GM23338 (cell line): ENCODE results near the gene ABCC1. TPM values are rescaled to one million over a fixed set of nuclear protein-coding genes. Genes with fewer than 3 reads are reported as not detected.

Source experiments
- ATAC-seq: fragments of 200-7000 bp; cut with Tn5 transposase; 3 replicates; pipeline ENCODE4 v1.9.1; 2020
- DNase-seq: peaks from one replicate; pipeline ENCODE4 v3.0.0-alpha.2; 2015; ENCODE audit warnings: low spot score
- H2AFZ ChIP-seq: fragments of 200-600 bp; sonication (generic); 2 replicates; pipeline ENCODE4 v1.8.0; 2016; ENCODE audit warnings: antibody characterized with exemption, mild to moderate bottlenecking, moderate library complexity
- H3F3A ChIP-seq: fragments of 200-600 bp; sonication (generic); replicated peaks from 2 replicates; pipeline ENCODE4 v1.8.0; 2017; ENCODE audit warnings: antibody characterized with exemption, mixed run types, low read depth
- H3K27ac ChIP-seq: fragments of 200-600 bp; sonication (generic); 2 replicates; pipeline ENCODE4 v1.6.1; 2016; ENCODE audit warnings: low read depth
- H3K27me3 ChIP-seq: fragments of 200-600 bp; sonication (generic); 2 replicates; pipeline ENCODE4 v1.8.0; 2016; ENCODE audit warnings: mild to moderate bottlenecking, mixed run types, moderate library complexity; ENCODE audit not compliant: insufficient read depth
- H3K36me3 ChIP-seq: fragments of 200-600 bp; sonication (generic); 2 replicates; pipeline ENCODE4 v1.8.0; 2016; ENCODE audit warnings: mild to moderate bottlenecking; ENCODE audit not compliant: insufficient read depth
- H3K4me1 ChIP-seq: fragments of 200-600 bp; sonication (generic); 2 replicates; pipeline ENCODE4 v1.8.0; 2016; ENCODE audit warnings: mild to moderate bottlenecking, moderate library complexity; ENCODE audit not compliant: insufficient read depth
- H3K4me2 ChIP-seq: fragments of 200-600 bp; sonication (generic); 2 replicates; pipeline ENCODE4 v1.7.1; 2017; ENCODE audit warnings: mixed run types
- H3K4me3 ChIP-seq: fragments of 200-600 bp; sonication (generic); 2 replicates; pipeline ENCODE4 v1.6.1; 2016; ENCODE audit warnings: mixed run types
- H3K79me2 ChIP-seq: fragments of 200-600 bp; sonication (generic); replicated peaks from 2 replicates; pipeline ENCODE4 v1.8.0; 2017; ENCODE audit warnings: mild to moderate bottlenecking; ENCODE audit not compliant: insufficient read depth
- H3K9me2 ChIP-seq: fragments of 200-600 bp; sonication (generic); 2 replicates; pipeline ENCODE4 v1.8.0; 2017; ENCODE audit not compliant: insufficient read depth
- H4K20me1 ChIP-seq: fragments of 200-600 bp; sonication (generic); replicated peaks from 2 replicates; pipeline ENCODE4 v1.8.0; 2017; ENCODE audit warnings: mild to moderate bottlenecking; ENCODE audit not compliant: insufficient read depth
- H3K27ac Mint-ChIP-seq: 2 replicates; pipeline ENCODE4 v1.8.0; 2020; ENCODE audit warnings: inconsistent platforms, mild to moderate bottlenecking, moderate library complexity, mixed read lengths
- H3K27me3 Mint-ChIP-seq: 3 replicates; pipeline ENCODE4 v1.8.0; 2022; ENCODE audit warnings: low read depth, mild to moderate bottlenecking, moderate library complexity, mixed read lengths, inconsistent platforms; ENCODE audit not compliant: insufficient read depth, poor library complexity
- H3K36me3 Mint-ChIP-seq: 3 replicates; pipeline ENCODE4 v1.8.0; 2021; ENCODE audit warnings: low read depth, mild to moderate bottlenecking, inconsistent platforms, moderate library complexity, mixed read lengths
- H3K4me1 Mint-ChIP-seq: 3 replicates; pipeline ENCODE4 v1.8.0; 2020; ENCODE audit warnings: mild to moderate bottlenecking, inconsistent platforms, mixed read lengths
- H3K4me3 Mint-ChIP-seq: 3 replicates; pipeline ENCODE4 v1.8.0; 2021; ENCODE audit warnings: moderate library complexity, mild to moderate bottlenecking, inconsistent platforms, mixed read lengths
- H3K9me3 Mint-ChIP-seq: 3 replicates; pipeline ENCODE4 v1.8.0; 2020; ENCODE audit warnings: moderate library complexity, mild to moderate bottlenecking, inconsistent platforms, mixed read lengths
- EZH2phosphoT487 ChIP-seq: fragments of 200-600 bp; sonication (generic); IDR thresholded peaks from one replicate; pipeline ENCODE4 v1.8.1; 2018; ENCODE audit warnings: antibody characterized with exemption; ENCODE audit not compliant: unreplicated experiment
- JUNB ChIP-seq: IDR thresholded peaks from one replicate; pipeline ENCODE4 v1.6.1; 2016; ENCODE audit warnings: antibody characterized with exemption; ENCODE audit not compliant: unreplicated experiment
- NANOG ChIP-seq: IDR thresholded peaks from 2 replicates; pipeline ENCODE4 v1.6.1; 2016; ENCODE audit warnings: antibody characterized with exemption, borderline replicate concordance
- POLR2AphosphoS5 ChIP-seq: IDR thresholded peaks from 2 replicates; pipeline ENCODE4 v1.6.1; 2016; ENCODE audit warnings: antibody characterized with exemption, low read depth
- STAT1 ChIP-seq: IDR thresholded peaks from one replicate; pipeline ENCODE4 v1.6.1; 2016; ENCODE audit warnings: antibody characterized with exemption; ENCODE audit not compliant: unreplicated experiment
- ZNF114 ChIP-seq: fragments of 250-450 bp; sonication (Bioruptor Pico); IDR thresholded peaks from 2 replicates; pipeline ENCODE4 v1.5.0; 2020; ENCODE audit warnings: mild to moderate bottlenecking, moderate library complexity
- ZNF331 ChIP-seq: fragments of 250-450 bp; sonication (Bioruptor Pico); IDR thresholded peaks from 2 replicates; pipeline ENCODE4 v1.5.0; 2020; ENCODE audit warnings: low read depth, mild to moderate bottlenecking, moderate library complexity
- ZNF462 ChIP-seq: fragments of 250-450 bp; sonication (Bioruptor Pico); IDR thresholded peaks from 2 replicates; pipeline ENCODE4 v1.5.0; 2020; ENCODE audit warnings: mild to moderate bottlenecking, moderate library complexity
- polyA plus RNA-seq: library from polyadenylated mRNA; unstranded; fragments of >200 nt; fragmentation: Nextera tagmentation; extraction: Ambion mirVana; gene quantifications from 2 replicates; pipeline ENCODE4 v1.2.1, GENCODE V29; 2016
- total RNA-seq: library from RNA; depleted of rRNA; stranded (reverse); fragments of >200 nt; shearing (Covaris generic); gene quantifications from 2 replicates; pipeline ENCODE4 v1.2.3, GENCODE V29; 2014
- TF ChIP-seq, protein P1 (sequence below), 2 experiments: fragments of 200-600 bp in 1 of 2; sonication (generic) in 1 of 2; conservative IDR thresholded peaks; 2 replicates each; pipeline versions ENCODE4 v1.5.1 to v1.6.1; 2016 to 2017; ENCODE audit warnings: antibody characterized with exemption in 2 of 2, low read depth in 2 of 2, mild to moderate bottlenecking in 2 of 2, moderate library complexity in 1 of 2
- TF ChIP-seq, protein P2 (sequence below): IDR thresholded peaks from 2 replicates; pipeline ENCODE4 v1.6.1; 2016; ENCODE audit warnings: antibody characterized with exemption

Gene ABCC1
- total and polyA plus RNA-seq, 2 experiments from 2014 or later: 11.0 to 46.6 TPM

- H3K4me1 ChIP-seq: peaks cover 4% of the 10 kb centered on the region; the same call in 1 of the 2 replicates
- H3K36me3 ChIP-seq: no peaks in the 10 kb centered on the region
- no peak overlapping the region for H3K27ac ChIP-seq
- H3F3A ChIP-seq: 0 out of 2 replicates have a peak, but pooled peaks cover 3% of the 10 kb centered on the region
- H4K20me1 ChIP-seq: peaks cover 2% of the 10 kb centered on the region
- peaks cover 12% of the 10 kb centered on the region; the same call in 1 of the 3 replicates for H3K36me3 Mint-ChIP-seq
- TF ChIP-seq, protein P1, sequence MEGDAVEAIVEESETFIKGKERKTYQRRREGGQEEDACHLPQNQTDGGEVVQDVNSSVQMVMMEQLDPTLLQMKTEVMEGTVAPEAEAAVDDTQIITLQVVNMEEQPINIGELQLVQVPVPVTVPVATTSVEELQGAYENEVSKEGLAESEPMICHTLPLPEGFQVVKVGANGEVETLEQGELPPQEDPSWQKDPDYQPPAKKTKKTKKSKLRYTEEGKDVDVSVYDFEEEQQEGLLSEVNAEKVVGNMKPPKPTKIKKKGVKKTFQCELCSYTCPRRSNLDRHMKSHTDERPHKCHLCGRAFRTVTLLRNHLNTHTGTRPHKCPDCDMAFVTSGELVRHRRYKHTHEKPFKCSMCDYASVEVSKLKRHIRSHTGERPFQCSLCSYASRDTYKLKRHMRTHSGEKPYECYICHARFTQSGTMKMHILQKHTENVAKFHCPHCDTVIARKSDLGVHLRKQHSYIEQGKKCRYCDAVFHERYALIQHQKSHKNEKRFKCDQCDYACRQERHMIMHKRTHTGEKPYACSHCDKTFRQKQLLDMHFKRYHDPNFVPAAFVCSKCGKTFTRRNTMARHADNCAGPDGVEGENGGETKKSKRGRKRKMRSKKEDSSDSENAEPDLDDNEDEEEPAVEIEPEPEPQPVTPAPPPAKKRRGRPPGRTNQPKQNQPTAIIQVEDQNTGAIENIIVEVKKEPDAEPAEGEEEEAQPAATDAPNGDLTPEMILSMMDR (conservative IDR thresholded peaks at IDR 0.05; ENCODE audit: low read depth in 2 of 2): no peak
- TF ChIP-seq, protein P2, sequence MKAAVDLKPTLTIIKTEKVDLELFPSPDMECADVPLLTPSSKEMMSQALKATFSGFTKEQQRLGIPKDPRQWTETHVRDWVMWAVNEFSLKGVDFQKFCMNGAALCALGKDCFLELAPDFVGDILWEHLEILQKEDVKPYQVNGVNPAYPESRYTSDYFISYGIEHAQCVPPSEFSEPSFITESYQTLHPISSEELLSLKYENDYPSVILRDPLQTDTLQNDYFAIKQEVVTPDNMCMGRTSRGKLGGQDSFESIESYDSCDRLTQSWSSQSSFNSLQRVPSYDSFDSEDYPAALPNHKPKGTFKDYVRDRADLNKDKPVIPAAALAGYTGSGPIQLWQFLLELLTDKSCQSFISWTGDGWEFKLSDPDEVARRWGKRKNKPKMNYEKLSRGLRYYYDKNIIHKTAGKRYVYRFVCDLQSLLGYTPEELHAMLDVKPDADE: no peak
- ATAC-seq: peak; percentile 70
- peak overlapping the region; percentile 59; the same call in 1 of the 2 replicates for H3K27ac Mint-ChIP-seq
- H3K27me3 ChIP-seq: no peaks in the 10 kb centered on the region
- no peaks in the 10 kb centered on the region for H3K9me3 Mint-ChIP-seq
- no peak overlapping the region for H3K4me3 ChIP-seq
- H3K4me2 ChIP-seq: no peak overlapping the region
- H3K4me1 Mint-ChIP-seq: peaks cover 6% of the 10 kb centered on the region; the same call in 2 of the 3 replicates
- peaks cover 13% of the 10 kb centered on the region for H3K27me3 Mint-ChIP-seq
- peaks cover 9% of the 10 kb centered on the region for H3K79me2 ChIP-seq
- no peaks in the 10 kb centered on the region for H3K9me2 ChIP-seq
- H2AFZ ChIP-seq: no peak overlapping the region
- DNase-seq: no peak
- H3K4me3 Mint-ChIP-seq: no peak overlapping the region
These were observed 78.4 kb downstream of the ABCC1 start for GRCh38 chr16:16027728-16028310.

DNA sequence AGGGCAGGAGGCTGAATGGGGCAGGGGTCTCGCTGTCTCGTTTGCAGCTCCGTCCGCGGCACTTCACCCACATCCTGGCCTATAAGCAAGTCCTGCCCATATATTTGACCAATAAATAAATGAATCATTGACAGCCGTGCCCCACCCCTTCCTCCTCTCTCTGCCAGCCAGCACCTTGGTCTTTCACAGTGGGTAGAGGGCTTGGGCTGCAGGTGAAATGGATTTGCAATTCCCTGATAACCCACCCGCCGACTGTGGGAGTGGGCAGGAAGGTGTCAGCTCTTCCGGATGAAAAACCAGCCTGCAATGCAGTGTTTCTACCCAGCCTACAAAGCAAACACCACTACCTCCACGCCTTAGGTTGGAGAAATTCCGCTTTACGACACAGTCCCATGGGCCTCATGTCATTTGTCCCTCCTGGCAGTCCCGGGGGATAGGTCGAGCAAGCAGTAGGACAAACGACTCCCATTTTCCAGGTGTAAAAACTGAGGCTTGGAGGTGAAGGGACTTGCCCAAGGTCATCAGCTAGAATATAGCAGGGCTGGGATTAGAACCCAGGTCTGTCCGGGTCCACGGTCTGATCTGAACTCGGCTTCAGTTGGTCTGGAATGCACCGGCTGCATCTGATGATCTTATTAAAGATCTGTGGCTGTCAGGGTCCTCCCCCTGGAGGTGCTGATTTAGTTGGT is 79.0 kb downstream of the ABCC1 start:
- H3K36me3 ChIP-seq: no peaks in the 10 kb centered on the region
- H4K20me1 ChIP-seq: no peaks in the 10 kb centered on the region; the same call in none of the 2 replicates
- H3K4me3 ChIP-seq: no peak overlapping the region
- no peak for DNase-seq
- Mint-ChIP-seq H3K27ac (0 out of 2 replicates have a peak overlapping the region, but pooled peaks have one; percentile 59), H3K27me3 (peaks cover 11% of the 10 kb centered on the region), H3K9me3 (no peaks in the 10 kb centered on the region), H3K4me3 (no peak overlapping the region), H3K36me3 (peaks cover 14% of the 10 kb centered on the region; the same call in 2 of the 3 replicates), H3K4me1 (peaks cover 6% of the 10 kb centered on the region; the same call in 2 of the 3 replicates)
- H3K9me2 ChIP-seq: no peaks in the 10 kb centered on the region
- H2AFZ ChIP-seq: no peak overlapping the region
- ATAC-seq: no peak
- H3K79me2 ChIP-seq: peaks cover 7% of the 10 kb centered on the region
- no peak overlapping the region for H3K4me2 ChIP-seq
- peaks cover 4% of the 10 kb centered on the region; the same call in 1 of the 2 replicates for H3K4me1 ChIP-seq
- H3K27me3 ChIP-seq: no peaks in the 10 kb centered on the region
- H3K27ac ChIP-seq: no peak overlapping the region
- 0 out of 2 replicates have a peak, but pooled peaks cover 3% of the 10 kb centered on the region for H3F3A ChIP-seq
- TF ChIP-seq, protein P2: no peak
- TF ChIP-seq ZNF331 (CRISPR knock-in tag): no peak
- no peak for TF ChIP-seq EZH2phosphoT487
- no peak for TF ChIP-seq ZNF114 (CRISPR knock-in tag)
- TF ChIP-seq POLR2AphosphoS5: no peak
- TF ChIP-seq JUNB: no peak
- TF ChIP-seq ZNF462 (CRISPR knock-in tag): no peak
- no peak for TF ChIP-seq STAT1
- no peak for TF ChIP-seq NANOG
